ENCODE measurements around the gene HLA-A. TPM values are rescaled to one million over a fixed set of nuclear protein-coding genes. Genes with fewer than 3 reads are reported as not detected.

HLA-A gene
- total RNA-seq, 1 donor from 2014 or later: 107 TPM

DNA sequence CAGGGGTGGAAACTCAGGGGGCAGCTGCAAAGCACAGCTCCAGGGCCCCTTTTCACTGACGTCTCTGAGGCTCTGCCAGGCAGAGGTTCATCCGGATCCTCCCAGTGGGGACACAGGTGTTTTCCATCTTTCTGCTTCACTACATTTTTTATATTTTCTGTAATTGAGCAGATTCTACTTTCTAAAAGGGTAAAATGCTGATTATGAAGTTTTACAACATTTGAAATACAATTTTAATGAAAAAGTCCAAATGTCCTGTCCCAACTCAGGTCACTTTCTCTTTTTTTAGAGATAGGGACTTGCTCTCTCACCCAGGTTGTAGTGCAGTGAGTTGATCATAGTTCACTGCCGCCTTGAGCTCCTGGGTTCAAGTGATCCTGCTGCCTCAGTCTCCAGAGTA is 41.9 kb downstream of the HLA-A start:
- Histone ChIP-seq H3K9me3 (ENCODE audit: low read depth) (no peaks in the 10 kb centered on the region), H4K20me1 (ENCODE audit: low read depth) (no peaks in the 10 kb centered on the region), H3K9ac (no peak overlapping the region), H3K27me3 (no peaks in the 10 kb centered on the region), H3K79me2 (ENCODE audit: low read depth) (no peaks in the 10 kb centered on the region), H3K36me3 (no peaks in the 10 kb centered on the region), H3K4me3 (no peak overlapping the region), H3K4me1 (peaks cover 4% of the 10 kb centered on the region), H3K27ac (no peak overlapping the region), H2AFZ (replicated peaks) (no peak overlapping the region), H3F3A (ENCODE audit: low read depth) (no peaks in the 10 kb centered on the region), H3K4me2 (no peak overlapping the region)
- no peak for DNase-seq (ENCODE audit: low spot score)
- H3K36me3 Mint-ChIP-seq: no peaks in the 10 kb centered on the region
- H3K27me3 Mint-ChIP-seq (ENCODE audit: insufficient read depth, low read depth): peaks cover 6% of the 10 kb centered on the region
- peaks cover 10% of the 10 kb centered on the region for H3K4me1 Mint-ChIP-seq
- no peaks in the 10 kb centered on the region for H3K9me3 Mint-ChIP-seq
- H3K27ac Mint-ChIP-seq: no peak overlapping the region
- TF ChIP-seq EZH2 (IDR thresholded peaks at IDR 0.05) (no peak), EZH2phosphoT487 (IDR thresholded peaks at IDR 0.05) (no peak)
- TF ChIP-seq, protein P1, sequence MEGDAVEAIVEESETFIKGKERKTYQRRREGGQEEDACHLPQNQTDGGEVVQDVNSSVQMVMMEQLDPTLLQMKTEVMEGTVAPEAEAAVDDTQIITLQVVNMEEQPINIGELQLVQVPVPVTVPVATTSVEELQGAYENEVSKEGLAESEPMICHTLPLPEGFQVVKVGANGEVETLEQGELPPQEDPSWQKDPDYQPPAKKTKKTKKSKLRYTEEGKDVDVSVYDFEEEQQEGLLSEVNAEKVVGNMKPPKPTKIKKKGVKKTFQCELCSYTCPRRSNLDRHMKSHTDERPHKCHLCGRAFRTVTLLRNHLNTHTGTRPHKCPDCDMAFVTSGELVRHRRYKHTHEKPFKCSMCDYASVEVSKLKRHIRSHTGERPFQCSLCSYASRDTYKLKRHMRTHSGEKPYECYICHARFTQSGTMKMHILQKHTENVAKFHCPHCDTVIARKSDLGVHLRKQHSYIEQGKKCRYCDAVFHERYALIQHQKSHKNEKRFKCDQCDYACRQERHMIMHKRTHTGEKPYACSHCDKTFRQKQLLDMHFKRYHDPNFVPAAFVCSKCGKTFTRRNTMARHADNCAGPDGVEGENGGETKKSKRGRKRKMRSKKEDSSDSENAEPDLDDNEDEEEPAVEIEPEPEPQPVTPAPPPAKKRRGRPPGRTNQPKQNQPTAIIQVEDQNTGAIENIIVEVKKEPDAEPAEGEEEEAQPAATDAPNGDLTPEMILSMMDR (IDR thresholded peaks at IDR 0.05): no peak
- no peak overlapping the region for H3K4me3 Mint-ChIP-seq

DNA sequence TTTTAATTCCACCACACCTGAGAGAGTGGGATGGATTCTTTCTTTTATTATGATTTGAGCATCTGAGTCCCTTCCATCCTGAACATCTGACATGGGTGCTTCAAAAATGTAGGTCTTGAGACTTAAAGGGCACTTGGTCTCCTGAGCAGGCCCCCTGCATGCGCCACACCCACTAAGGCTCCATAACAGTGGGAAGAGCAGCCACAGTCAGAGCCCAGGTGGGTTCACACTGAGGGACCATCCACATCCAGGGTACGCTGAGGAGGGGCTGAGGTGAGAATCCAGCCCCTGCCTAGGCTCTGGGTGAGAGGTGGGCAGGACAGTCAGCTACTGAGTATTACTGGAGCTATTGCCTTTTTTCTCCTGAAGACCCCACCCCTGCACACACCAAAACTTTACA is 42.7 kb downstream of the HLA-A start:
- no peak for DNase-seq (ENCODE audit: low spot score)
- Histone ChIP-seq H3K27me3 (peaks cover 6% of the 10 kb centered on the region), H3K4me3 (no peak overlapping the region), H3K9me3 (ENCODE audit: low read depth) (no peaks in the 10 kb centered on the region), H4K20me1 (ENCODE audit: low read depth) (no peaks in the 10 kb centered on the region), H3K36me3 (no peaks in the 10 kb centered on the region), H2AFZ (replicated peaks) (no peak overlapping the region), H3K9ac (no peak overlapping the region), H3K4me2 (no peak overlapping the region), H3K27ac (no peak overlapping the region), H3K79me2 (ENCODE audit: low read depth) (no peaks in the 10 kb centered on the region), H3F3A (ENCODE audit: low read depth) (no peaks in the 10 kb centered on the region), H3K4me1 (peaks cover 4% of the 10 kb centered on the region)
- H3K36me3 Mint-ChIP-seq: no peaks in the 10 kb centered on the region
- TF ChIP-seq EZH2 (IDR thresholded peaks at IDR 0.05) (no peak), EZH2phosphoT487 (IDR thresholded peaks at IDR 0.05) (no peak)
- TF ChIP-seq, protein P1 (IDR thresholded peaks at IDR 0.05): no peak
- H3K4me3 Mint-ChIP-seq: no peak overlapping the region
- H3K9me3 Mint-ChIP-seq: no peaks in the 10 kb centered on the region
- H3K27me3 Mint-ChIP-seq (ENCODE audit: insufficient read depth, low read depth): peaks cover 6% of the 10 kb centered on the region
- peaks cover 10% of the 10 kb centered on the region for H3K4me1 Mint-ChIP-seq
- no peak overlapping the region for H3K27ac Mint-ChIP-seq

DNA sequence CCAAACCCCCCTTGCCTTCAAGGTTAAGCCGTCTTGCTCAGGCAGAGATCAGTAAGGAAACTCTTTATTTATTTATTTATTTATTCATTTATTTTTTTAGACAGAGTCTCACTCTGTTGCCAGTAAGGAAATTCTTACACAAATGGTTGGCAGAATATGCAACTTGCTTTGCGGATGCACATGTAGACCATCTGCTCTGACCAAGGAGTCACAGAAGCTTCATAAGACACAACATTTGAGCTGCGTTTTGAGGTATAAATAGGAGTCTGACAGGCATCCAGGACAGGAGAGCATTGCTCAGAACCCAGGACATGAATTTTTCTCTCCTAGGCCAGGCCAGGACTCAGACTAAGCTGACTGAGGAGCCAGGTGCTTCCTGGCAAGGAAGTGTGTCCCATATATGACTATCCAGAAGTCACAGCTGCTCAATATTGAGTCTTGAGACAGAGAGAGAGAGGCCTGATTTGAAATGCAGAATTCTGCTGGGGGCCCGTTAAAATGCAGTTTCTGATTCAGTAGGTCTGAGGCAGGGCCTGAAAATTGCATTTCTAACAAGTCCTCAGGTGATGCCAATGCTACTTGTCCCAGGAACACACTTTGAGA is 43.9 kb downstream of the HLA-A start:
- Mint-ChIP-seq H3K27me3 (ENCODE audit: insufficient read depth, low read depth) (peaks cover 3% of the 10 kb centered on the region), H3K4me3 (no peak overlapping the region), H3K4me1 (peaks cover 8% of the 10 kb centered on the region), H3K27ac (no peak overlapping the region), H3K9me3 (no peaks in the 10 kb centered on the region), H3K36me3 (no peaks in the 10 kb centered on the region)
- H3K36me3 ChIP-seq: no peaks in the 10 kb centered on the region
- peaks cover 4% of the 10 kb centered on the region for H3K4me1 ChIP-seq
- H3F3A ChIP-seq (ENCODE audit: low read depth): no peaks in the 10 kb centered on the region
- no peak overlapping the region for H3K4me3 ChIP-seq
- no peaks in the 10 kb centered on the region for H3K9me3 ChIP-seq (ENCODE audit: low read depth)
- DNase-seq (ENCODE audit: low spot score): no peak
- H2AFZ ChIP-seq (replicated peaks): no peak overlapping the region
- no peaks in the 10 kb centered on the region for H4K20me1 ChIP-seq (ENCODE audit: low read depth)
- TF ChIP-seq EZH2 (IDR thresholded peaks at IDR 0.05) (no peak), EZH2phosphoT487 (IDR thresholded peaks at IDR 0.05) (no peak)
- TF ChIP-seq, protein P1 (IDR thresholded peaks at IDR 0.05): no peak
- no peak overlapping the region for H3K27ac ChIP-seq
- peaks cover 15% of the 10 kb centered on the region for H3K27me3 ChIP-seq
- H3K4me2 ChIP-seq: no peak overlapping the region
- H3K79me2 ChIP-seq (ENCODE audit: low read depth): no peaks in the 10 kb centered on the region
- no peak overlapping the region for H3K9ac ChIP-seq
